ENCODE data around the gene DYDC2. TPM values are rescaled to one million over a fixed set of nuclear protein-coding genes. Genes with fewer than 3 reads are reported as not detected.

DYDC2 gene
- total RNA-seq, 8 experiments from 2014 or later: 0.45 to 9.3 (median 1.7) TPM; not detected in 2

Other genes with a start within 250 kb of the DYDC2 start
- gene PLAC9, start 224.1 kb upstream of the DYDC2 start, total RNA-seq: 10 to 100 TPM in 3 of 8 experiments, 1 to 10 TPM in 1, under 1 TPM in 3, not detected in 1; 0.16 to 47.0 (median 1.0) TPM
- 100 to 1,000 TPM in 3 of 8 experiments, 10 to 100 TPM in 1, 1 to 10 TPM in 4; 4.9 to 197 (median 37.4) TPM for gene ANXA11, start 151.2 kb upstream of the DYDC2 start, total RNA-seq
- gene MAT1A, start 67.1 kb upstream of the DYDC2 start, total RNA-seq: 1 to 10 TPM in 1 of 8 experiments, under 1 TPM in 5, not detected in 2; 0.04 to 3.2 (median 0.63) TPM
- gene DYDC1, start within 50 bp of the DYDC2 start, total RNA-seq: under 1 TPM in 1 of 8 experiments, not detected in 7; 0.27 TPM
- 100 to 1,000 TPM in 2 of 8 experiments, 10 to 100 TPM in 5, 1 to 10 TPM in 1; 4.8 to 166 (median 53.5) TPM for gene PRXL2A, start 51.8 kb downstream of the DYDC2 start, total RNA-seq
- gene TSPAN14, start 97.5 kb downstream of the DYDC2 start, total RNA-seq: 10 to 100 TPM; 12.4 to 44.8 (median 16.1) TPM
- 1 to 10 TPM in 1 of 8 experiments, under 1 TPM in 7; 0.14 to 1.1 (median 0.29) TPM for gene SH2D4B, start 181.1 kb downstream of the DYDC2 start, total RNA-seq